Mucosa of stomach (tissue), 1 donor: ENCODE measurements around the gene HMOX1.

ENCODE experiments used
- H3K27me3 ChIP-seq: one replicate; pipeline ENCODE4 v1.7.0; 2013; ENCODE audit warnings: mild to moderate bottlenecking, low read length; ENCODE audit not compliant: control insufficient read depth, insufficient read depth
- H3K36me3 ChIP-seq: one replicate; pipeline ENCODE4 v1.7.0; 2013; ENCODE audit warnings: low read length; ENCODE audit not compliant: control insufficient read depth, insufficient read depth
- H3K4me1 ChIP-seq: one replicate; pipeline ENCODE4 v1.7.0; 2013; ENCODE audit warnings: mild to moderate bottlenecking, low read length; ENCODE audit not compliant: control insufficient read depth, insufficient read depth
- H3K4me3 ChIP-seq: one replicate; pipeline ENCODE4 v1.7.0; 2013; ENCODE audit warnings: low read length
- H3K9ac ChIP-seq: one replicate; pipeline ENCODE4 v1.7.0; 2013; ENCODE audit warnings: mild to moderate bottlenecking, low read length, moderate library complexity
- H3K9me3 ChIP-seq: one replicate; pipeline ENCODE4 v1.7.0; 2013; ENCODE audit warnings: mild to moderate bottlenecking, low read length, moderate library complexity; ENCODE audit not compliant: control insufficient read depth
- donor health status: Pancreatic carcinoma.

HMOX1 gene

GRCh38 chr22:35380537-35381423 is at the start of gene HMOX1:
TSS of gene HMOX1 (plus strand) at chr22:35381096. CDS start at chr22:35381174, 78 bp downstream.
- peak within 1 kb of the TSS; percentile 1 for H3K4me3 ChIP-seq
- H3K9ac ChIP-seq: peak within 1 kb of the TSS; percentile 35
- no peaks in the 10 kb centered on the region for H3K36me3 ChIP-seq
- no peaks in the 10 kb centered on the region for H3K9me3 ChIP-seq
- H3K27me3 ChIP-seq: peaks cover 4% of the 10 kb centered on the region
- H3K4me1 ChIP-seq: peaks cover 53% of the 10 kb centered on the region

GRCh38 chr22:35332278-35332677 is 48.6 kb upstream of the HMOX1 start:
- H3K4me1 ChIP-seq: peaks cover 5% of the 10 kb centered on the region
- H3K9me3 ChIP-seq: no peaks in the 10 kb centered on the region
- no peaks in the 10 kb centered on the region for H3K27me3 ChIP-seq
- no peak overlapping the region for H3K4me3 ChIP-seq
- H3K36me3 ChIP-seq: peaks cover 10% of the 10 kb centered on the region
- H3K9ac ChIP-seq: no peak overlapping the region

- H3K4me1 ChIP-seq: peaks cover 5% of the 10 kb centered on the region
- H3K27me3 ChIP-seq: no peaks in the 10 kb centered on the region
- no peak overlapping the region for H3K9ac ChIP-seq
- no peaks in the 10 kb centered on the region for H3K9me3 ChIP-seq
- H3K4me3 ChIP-seq: no peak overlapping the region
- H3K36me3 ChIP-seq: peaks cover 7% of the 10 kb centered on the region
Measured at GRCh38 chr22:35333220-35333619, 47.7 kb upstream of the HMOX1 start.

- H3K36me3 ChIP-seq: peaks cover 7% of the 10 kb centered on the region
Measured at GRCh38 chr22:35334004-35334403, 46.9 kb upstream of the HMOX1 start.

GRCh38 chr22:35335468-35335867 is 45.4 kb upstream of the HMOX1 start:
- Histone ChIP-seq H3K4me3 (no peak overlapping the region), H3K27me3 (no peaks in the 10 kb centered on the region), H3K36me3 (peaks cover 7% of the 10 kb centered on the region), H3K9ac (no peak overlapping the region), H3K9me3 (no peaks in the 10 kb centered on the region), H3K4me1 (peaks cover 1% of the 10 kb centered on the region)

More at GRCh38 chr22:35334004-35334403, 46.9 kb upstream of the HMOX1 start:
- no peak overlapping the region for H3K4me3 ChIP-seq
- H3K4me1 ChIP-seq: peaks cover 5% of the 10 kb centered on the region
- H3K9me3 ChIP-seq: no peaks in the 10 kb centered on the region
- no peak overlapping the region for H3K9ac ChIP-seq
- H3K27me3 ChIP-seq: no peaks in the 10 kb centered on the region

GRCh38 chr22:35335936-35336781 is 44.7 kb upstream of the HMOX1 start:
- H3K36me3 ChIP-seq: peaks cover 7% of the 10 kb centered on the region
- no peaks in the 10 kb centered on the region for H3K4me1 ChIP-seq
- H3K9me3 ChIP-seq: no peaks in the 10 kb centered on the region
- H3K27me3 ChIP-seq: no peaks in the 10 kb centered on the region
- no peak overlapping the region for H3K9ac ChIP-seq
- H3K4me3 ChIP-seq: no peak overlapping the region

- no peak overlapping the region for H3K4me3 ChIP-seq
Measured at GRCh38 chr22:35337932-35338331, 43.0 kb upstream of the HMOX1 start.

GRCh38 chr22:35341090-35341874 is 39.6 kb upstream of the HMOX1 start:
- no peak overlapping the region for H3K4me3 ChIP-seq
- no peak overlapping the region for H3K9ac ChIP-seq
- no peaks in the 10 kb centered on the region for H3K36me3 ChIP-seq
- no peaks in the 10 kb centered on the region for H3K9me3 ChIP-seq
- H3K4me1 ChIP-seq: no peaks in the 10 kb centered on the region
- no peaks in the 10 kb centered on the region for H3K27me3 ChIP-seq

More at GRCh38 chr22:35337932-35338331, 43.0 kb upstream of the HMOX1 start:
- no peaks in the 10 kb centered on the region for H3K27me3 ChIP-seq
- H3K4me1 ChIP-seq: no peaks in the 10 kb centered on the region
- no peaks in the 10 kb centered on the region for H3K9me3 ChIP-seq
- H3K36me3 ChIP-seq: peaks cover 7% of the 10 kb centered on the region
- no peak overlapping the region for H3K9ac ChIP-seq

GRCh38 chr22:35342390-35342789 is 38.5 kb upstream of the HMOX1 start:
- no peaks in the 10 kb centered on the region for H3K4me1 ChIP-seq
- H3K36me3 ChIP-seq: no peaks in the 10 kb centered on the region
- no peaks in the 10 kb centered on the region for H3K27me3 ChIP-seq
- H3K4me3 ChIP-seq: no peak overlapping the region
- H3K9me3 ChIP-seq: no peaks in the 10 kb centered on the region
- no peak overlapping the region for H3K9ac ChIP-seq

- Histone ChIP-seq H3K36me3 (no peaks in the 10 kb centered on the region), H3K9ac (no peak overlapping the region), H3K9me3 (no peaks in the 10 kb centered on the region), H3K27me3 (no peaks in the 10 kb centered on the region), H3K4me3 (no peak overlapping the region), H3K4me1 (no peaks in the 10 kb centered on the region)
Measured at GRCh38 chr22:35343664-35344550, 37.0 kb upstream of the HMOX1 start.
